ENCODE results near the gene CDR2L.
"Not testable (repeated sequence)": the region's sequence is repeated elsewhere in the genome, so short reads cannot be mapped to it uniquely, and the experiment has no call there.

Gene CDR2L

DNA sequence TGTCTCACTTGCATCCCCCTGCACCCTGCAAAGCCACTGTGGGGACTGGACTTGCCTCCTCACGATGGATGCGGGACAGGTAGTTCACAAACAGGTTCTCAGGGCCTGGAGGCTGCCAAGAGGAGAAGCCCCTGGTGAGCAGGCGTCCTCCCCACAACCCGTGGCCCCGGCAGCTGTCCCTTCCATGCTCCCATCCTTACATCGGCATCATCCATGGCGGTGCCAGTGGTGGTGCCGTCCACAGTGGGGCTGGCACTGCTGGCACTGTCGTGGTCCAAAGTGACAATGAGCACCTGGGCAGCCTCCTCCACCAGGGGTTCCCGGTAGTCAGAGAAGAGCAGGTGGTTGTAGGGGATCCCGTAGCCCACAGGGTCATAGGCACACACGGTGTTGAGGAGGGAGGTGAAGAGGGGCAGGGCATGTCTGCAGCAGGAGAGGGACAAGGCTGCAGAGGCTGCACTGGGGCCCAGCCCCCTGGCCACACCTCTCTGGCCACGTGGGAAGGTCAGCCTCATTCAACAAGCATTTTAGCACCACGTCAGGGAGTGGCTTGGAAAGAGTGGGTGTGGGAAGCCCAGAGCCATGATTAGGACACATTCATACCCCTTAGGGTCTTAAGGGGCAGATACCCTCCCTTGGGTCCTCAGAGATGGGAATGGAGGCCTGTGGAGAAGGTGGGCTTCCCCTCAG, 27.5 kb upstream of the CDR2L start:
- no peak for DNase-seq

GRCh38 chr17:74960570-74961342, 26.7 kb upstream of the CDR2L start:
- no peak for DNase-seq

GRCh38 chr17:74961657-74962350, 25.6 kb upstream of the CDR2L start:
- peak; percentile 9 for DNase-seq

DNA sequence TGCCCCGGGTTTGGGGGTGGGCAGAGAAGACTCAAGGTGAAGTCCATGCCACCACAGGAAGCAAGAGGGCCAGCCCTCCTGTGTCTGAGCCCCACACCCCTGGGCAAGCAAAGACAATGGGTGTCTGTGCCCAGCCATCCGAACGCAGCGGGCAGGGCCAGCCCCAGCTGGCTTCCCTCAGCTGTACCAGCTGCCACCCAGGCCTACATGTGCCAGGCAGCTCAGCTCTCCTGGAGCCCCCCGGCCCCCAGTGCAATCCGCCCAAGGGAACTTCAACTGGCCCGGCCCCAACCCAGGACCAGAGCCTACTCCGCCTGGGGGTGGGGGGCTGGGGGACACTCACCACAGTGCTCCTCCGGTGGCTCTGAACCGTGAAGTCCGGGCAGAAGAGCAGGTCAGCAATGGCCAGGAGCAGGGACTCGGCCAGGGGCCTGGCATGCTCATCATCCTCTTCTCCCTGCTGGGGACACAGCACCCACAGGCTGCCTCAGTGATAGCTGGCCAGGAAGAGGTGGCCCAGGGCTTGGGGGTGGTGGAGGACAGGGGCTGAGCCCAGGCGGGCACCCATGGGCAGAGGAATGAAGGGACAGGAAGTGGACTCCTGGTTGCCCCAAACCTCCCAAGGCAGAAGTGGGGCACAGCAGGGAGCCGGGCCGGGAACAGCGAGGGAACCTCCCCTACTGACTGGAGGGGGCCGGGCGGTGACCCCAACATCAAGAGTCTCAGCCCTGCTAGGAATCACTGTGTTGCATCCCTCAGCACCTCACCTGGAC, 24.6 kb upstream of the CDR2L start:
- DNase-seq: no peak

DNA sequence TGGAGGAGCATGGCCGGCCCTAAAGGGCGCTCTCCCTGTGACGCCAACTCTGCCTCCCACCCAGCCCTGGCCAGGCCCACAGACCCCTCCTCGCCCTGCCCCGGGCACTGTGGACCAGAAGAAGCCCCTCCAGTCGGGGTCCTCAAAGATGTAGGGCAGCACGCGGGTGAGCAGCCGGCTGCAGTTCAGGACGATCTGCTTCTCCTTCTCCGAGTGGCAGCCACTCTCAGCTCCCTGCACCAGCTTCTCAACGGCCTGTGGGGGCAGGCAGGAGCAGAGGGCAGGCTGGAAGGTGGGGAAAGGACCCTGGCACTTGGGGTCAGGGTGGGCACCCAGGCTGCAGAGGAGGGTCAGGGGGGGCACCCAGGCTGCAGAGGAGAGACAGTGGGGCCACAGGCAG, 23.8 kb upstream of the CDR2L start:
- no peak for DNase-seq

- DNase-seq: no peak
Observed at GRCh38 chr17:74964246-74964761, 23.1 kb upstream of the CDR2L start.

DNA sequence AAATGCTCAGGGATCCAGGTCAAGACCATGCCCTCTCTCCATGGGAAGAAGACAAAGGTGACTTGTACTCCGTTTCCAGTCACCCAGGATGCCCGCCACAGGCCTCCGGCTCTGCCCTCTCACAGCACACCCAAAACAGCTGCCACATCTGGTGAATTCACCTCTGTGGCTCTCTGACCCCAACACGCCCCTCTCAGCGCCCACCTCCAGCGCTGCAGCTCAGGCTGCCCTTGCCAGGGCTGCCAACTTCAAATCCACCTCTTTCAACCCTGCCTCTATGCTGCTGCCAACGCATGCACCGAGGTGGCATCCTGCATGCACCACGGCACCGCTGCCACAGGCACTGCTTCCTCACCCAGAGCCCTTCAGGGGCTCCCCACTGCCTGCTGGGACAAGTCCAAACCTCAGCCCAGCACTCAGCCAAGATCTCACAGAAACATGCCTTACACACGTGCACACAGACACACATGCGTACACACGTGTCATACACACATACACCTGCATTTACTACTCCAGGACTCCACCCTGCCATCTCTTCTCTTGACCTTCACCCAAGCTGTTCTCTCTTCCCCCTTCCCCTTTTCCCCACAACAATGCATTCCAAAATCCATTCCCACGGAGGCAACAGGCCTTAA, 22.3 kb upstream of the CDR2L start:
- no peak for DNase-seq

DNA sequence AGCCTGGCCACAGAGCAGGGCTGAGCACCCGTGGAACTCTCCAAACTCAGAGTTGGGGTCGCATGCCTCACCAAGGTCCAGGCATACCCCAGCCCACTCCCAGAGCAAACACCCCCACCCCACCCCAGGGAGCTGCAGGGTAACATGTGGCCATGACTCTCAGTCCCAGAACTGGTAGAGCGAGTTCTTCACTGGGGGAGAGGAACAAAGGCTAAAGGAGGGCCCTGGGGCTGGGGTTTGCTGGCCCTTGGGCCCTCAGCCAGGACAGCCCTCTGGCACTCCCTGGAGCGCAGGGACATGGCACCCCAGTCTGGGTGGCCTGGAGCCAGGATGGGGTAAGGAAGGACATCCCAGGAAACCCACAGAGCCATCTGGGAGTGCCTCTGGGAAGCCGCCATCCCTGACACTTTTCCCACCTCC, 19.1 kb upstream of the CDR2L start:
- no peak for DNase-seq

DNA sequence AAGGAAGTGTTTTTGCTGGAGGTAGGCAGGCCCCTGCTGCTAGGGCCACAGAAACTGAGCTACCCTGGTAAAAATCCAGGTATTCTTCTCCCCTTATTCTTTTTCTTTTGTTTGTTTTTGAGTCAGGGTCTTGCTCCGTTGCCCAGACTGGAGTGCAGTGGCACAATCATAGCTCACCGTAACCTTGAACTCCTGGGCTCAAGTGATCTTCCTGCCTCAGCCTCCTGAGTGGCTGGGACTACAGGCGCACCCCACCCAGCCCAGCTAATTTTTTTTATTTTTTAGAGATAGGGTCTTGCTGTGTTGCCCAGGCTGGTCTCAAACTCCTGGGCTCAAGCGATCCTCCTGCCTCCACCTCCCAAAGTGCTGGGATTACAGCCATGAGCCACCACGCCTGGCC, 17.9 kb upstream of the CDR2L start:
- not testable (repeated sequence) for DNase-seq

- no peak for DNase-seq
Observed at GRCh38 chr17:74970395-74970794, 17.0 kb upstream of the CDR2L start.

DNA sequence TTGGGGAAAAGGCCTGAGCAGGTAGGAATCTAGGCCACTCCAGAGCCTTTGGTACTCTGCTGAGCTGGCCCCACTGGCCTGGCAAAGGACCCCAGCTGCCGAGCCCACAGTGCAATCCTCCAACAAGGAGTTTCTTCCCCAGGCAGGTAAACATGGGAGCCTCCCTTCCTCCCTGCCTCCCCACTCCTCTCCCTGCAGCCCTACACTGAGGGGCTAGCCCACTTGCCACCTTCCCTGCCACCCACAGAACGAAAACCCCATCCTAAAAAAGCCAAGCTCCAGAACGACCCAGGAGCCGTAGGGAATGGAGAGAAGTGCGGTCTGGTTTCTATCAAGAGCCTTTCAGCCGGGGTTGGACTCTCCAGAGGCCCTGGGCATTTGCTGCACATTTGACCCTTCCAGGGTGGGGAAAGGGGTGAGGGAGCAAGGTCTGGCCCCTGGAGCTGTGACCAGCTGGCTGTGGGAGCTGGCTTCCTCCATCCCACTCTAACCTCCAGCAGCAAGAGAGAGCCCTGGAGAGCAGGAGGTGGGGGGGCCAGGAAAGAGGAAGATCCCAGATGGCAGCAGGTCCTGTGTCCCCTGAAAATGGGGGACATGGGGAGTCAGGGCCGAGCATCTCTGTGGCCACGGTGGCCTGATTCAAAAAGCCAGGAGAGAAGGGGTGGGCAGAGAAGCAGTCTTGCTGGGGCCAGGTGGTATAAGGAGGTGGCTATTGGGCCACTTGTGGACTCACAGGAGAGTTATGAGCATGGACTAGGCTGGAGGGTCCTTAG, 16.2 kb upstream of the CDR2L start:
- no peak for DNase-seq

DNA sequence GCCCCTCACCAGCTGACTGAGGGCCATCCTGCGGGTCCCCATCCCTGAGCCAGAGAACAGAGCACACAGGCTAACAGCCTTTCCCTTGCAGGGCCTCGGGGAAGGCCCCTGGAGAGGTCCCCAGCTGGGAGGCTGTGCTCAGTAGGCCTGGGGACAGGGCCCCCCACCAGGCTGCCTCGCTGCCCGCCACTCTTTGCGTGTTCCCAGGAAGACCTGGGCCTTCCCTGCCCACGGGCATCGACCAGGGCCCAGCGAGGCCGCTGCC, 15.7 kb upstream of the CDR2L start:
- DNase-seq: no peak

DNA sequence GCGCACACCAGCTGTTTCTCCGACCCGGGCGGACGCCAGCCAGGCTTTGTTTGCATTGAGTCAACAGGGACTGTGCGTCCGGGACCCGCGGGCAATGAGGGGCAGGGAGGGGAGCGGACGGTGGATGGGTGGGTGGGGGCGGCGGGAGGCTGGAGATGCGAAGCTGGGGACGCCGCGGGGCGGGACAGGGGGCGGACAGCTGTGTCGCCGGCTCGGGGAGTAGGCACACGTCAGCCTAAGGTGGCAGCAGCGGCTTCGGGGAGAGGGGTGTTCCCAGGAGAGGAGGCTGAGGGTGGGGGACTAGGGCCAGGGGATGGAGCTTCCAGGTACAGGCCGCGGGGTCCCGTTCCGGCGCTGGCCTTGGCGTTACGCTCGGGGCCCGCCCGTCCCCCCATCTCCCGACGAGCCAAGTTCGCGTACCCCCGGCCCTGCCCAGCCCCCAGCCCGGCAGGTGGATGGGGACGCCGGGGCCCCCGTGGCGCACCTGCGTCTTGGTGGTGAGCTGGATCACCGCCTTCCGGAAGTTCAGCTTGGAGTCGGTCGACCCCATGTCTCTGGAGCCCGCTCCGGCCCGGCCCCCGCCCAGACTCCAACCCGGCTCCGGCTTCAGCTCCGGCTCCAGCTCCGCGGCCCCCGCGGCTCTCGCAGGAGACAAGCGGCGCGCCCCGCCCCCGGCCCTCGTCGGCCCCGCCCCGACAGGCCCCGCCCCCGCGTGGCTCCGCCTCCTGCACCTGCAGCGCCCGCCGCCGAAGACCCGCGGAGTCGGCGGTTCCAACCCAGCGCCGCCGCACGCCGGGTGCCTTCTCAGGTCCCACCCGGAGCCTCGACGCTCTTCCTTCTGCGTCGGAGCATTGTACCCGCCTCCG, 15.1 kb upstream of the CDR2L start, which contains the start of gene HID1:
HID1 (minus strand) TSS at position 653 of the 866 bp plus-strand sequence; CDS start at position 550, 103 bp downstream.
- DNase-seq: no peak

- no peak for DNase-seq
Observed at GRCh38 chr17:74972973-74973328, 14.5 kb upstream of the CDR2L start.

DNA sequence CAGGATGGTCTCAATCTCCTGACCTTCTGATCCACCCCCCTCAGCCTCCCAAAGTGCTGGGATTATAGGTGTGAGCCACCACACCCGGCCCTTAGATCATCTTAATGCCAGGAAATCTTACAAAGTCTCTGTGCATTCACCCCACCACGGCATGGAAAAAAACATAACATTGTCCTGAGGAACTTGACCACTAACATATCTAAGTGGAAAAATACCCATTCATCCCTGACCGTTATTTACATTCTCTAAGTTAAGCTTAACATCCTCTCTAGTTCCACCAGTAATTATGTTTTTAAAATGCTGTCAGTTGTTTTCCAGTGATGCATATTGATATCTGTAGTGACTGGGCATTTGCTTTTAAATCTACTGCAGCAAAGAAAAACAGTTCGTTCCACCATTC, 11.5 kb upstream of the CDR2L start:
- no peak for DNase-seq

- no peak for DNase-seq
Observed at GRCh38 chr17:74977802-74978201, 9.6 kb upstream of the CDR2L start.

GRCh38 chr17:74978240-74978639, 9.2 kb upstream of the CDR2L start:
- DNase-seq: no peak

DNA sequence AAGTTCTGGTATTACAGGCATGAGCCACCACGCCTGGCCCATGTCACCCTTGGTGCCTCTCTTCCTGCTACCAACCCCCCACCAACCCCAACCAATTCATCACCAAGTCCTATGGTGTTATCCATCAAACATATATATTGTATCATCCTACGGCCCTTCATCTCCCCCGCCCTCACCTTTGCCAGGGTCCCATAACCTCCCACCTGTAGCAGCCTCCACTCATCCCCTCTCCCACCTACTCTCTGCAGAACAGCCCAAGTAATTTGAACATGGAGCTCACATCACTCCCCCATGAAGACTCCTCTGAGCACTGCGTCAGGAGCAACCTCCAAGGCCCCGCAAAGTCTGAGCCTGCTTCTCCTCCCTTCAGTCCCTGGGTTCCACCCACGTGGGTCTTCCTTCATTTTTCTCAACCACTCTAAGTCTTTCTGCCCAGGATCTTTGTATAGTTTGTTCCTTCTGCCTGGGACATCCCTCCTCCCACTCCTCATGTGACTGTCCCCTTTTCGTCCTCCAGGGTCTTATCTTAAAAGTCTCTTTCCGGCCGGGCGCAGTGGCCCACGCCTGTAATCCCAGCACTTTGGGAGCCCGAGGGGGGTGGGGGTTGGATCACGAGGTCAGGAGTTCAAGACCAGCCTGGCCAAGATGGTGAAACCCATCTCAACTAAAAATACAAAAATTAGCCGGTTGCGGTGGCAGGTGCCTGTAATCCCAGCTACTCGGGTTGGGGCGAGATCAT, 7.9 kb upstream of the CDR2L start:
- no peak for DNase-seq

- DNase-seq: no peak
Observed at GRCh38 chr17:74981318-74981978, 6.0 kb upstream of the CDR2L start.

Measured in NCI-H1436 treated with DMSO at 0.1 percent for 48 hours (cell line).